DMS114 treated with DMSO at 0.1 percent for 48 hours (cell line): ENCODE results near the gene PAK1.

Experiments
- DNase-seq: peaks from one replicate; lab custom pipeline; 2025; ENCODE audit not compliant: unreplicated experiment; lab: John Stamatoyannopoulos, UW

The PAK1 gene

GRCh38 chr11:77475206-77475605, 1.3 kb upstream of the PAK1 start:
- no peak for DNase-seq

GRCh38 chr11:77474684-77475060, 778 bp upstream of the PAK1 start:
- DNase-seq = no peak

GRCh38 chr11:77472991-77473800, 698 bp downstream of the PAK1 start:
- no peak for DNase-seq

- no peak for DNase-seq
Observed at GRCh38 chr11:77471558-77472193, 2.2 kb downstream of the PAK1 start.

- DNase-seq = no peak
Observed at GRCh38 chr11:77470971-77471370, 2.9 kb downstream of the PAK1 start.

GRCh38 chr11:77470504-77470903, 3.4 kb downstream of the PAK1 start:
- no peak for DNase-seq

- no peak for DNase-seq
Observed at GRCh38 chr11:77468527-77468926, 5.4 kb downstream of the PAK1 start.

- DNase-seq = no peak
Observed at GRCh38 chr11:77467993-77468392, 5.9 kb downstream of the PAK1 start.

GRCh38 chr11:77467233-77467632, 6.7 kb downstream of the PAK1 start:
- no peak for DNase-seq

- no peak for DNase-seq
Observed at GRCh38 chr11:77457340-77457739, 16.6 kb downstream of the PAK1 start.

GRCh38 chr11:77455740-77456139, 18.2 kb downstream of the PAK1 start:
- no peak for DNase-seq

GRCh38 chr11:77454867-77455655, 18.8 kb downstream of the PAK1 start:
- DNase-seq = no peak

- no peak for DNase-seq
Observed at GRCh38 chr11:77450227-77450626, 23.7 kb downstream of the PAK1 start.

GRCh38 chr11:77449784-77450183, 24.1 kb downstream of the PAK1 start:
- DNase-seq = no peak

GRCh38 chr11:77449060-77449521, 24.8 kb downstream of the PAK1 start:
- no peak for DNase-seq

- no peak for DNase-seq
Observed at GRCh38 chr11:77448269-77448668, 25.6 kb downstream of the PAK1 start.

GRCh38 chr11:77446911-77447629, 26.8 kb downstream of the PAK1 start:
- no peak for DNase-seq

GRCh38 chr11:77444261-77444660, 29.6 kb downstream of the PAK1 start:
- DNase-seq = no peak

- no peak for DNase-seq
Observed at GRCh38 chr11:77442394-77443053, 31.4 kb downstream of the PAK1 start.

GRCh38 chr11:77441426-77441825, 32.5 kb downstream of the PAK1 start:
- no peak for DNase-seq

- DNase-seq = no peak
Observed at GRCh38 chr11:77440678-77441077, 33.2 kb downstream of the PAK1 start.
